ENCODE results near the gene FBXL13. TPM values are rescaled to one million over a fixed set of nuclear protein-coding genes. Genes with fewer than 3 reads are reported as not detected.

FBXL13 gene
- total and polyA plus RNA-seq, 12 donors: 0.61 to 6.8 (median 2.7) TPM

- H3K27ac ChIP-seq: no peak overlapping the region
- no peaks in the 10 kb centered on the region for H3K9me3 ChIP-seq (replicated peaks in 1 of 3)
- H3K36me3 ChIP-seq (replicated peaks in 1 of 2): no peaks in the 10 kb centered on the region
- H3K4me3 ChIP-seq: no peak overlapping the region
- DNase-seq: no peak
- H3K4me1 ChIP-seq (replicated peaks in 1 of 2): no peaks in the 10 kb centered on the region
- 55 to 65% (median 59%) methylated on average over 3 of the region's 3 CpGs for WGBS, 4 donors
- no peak for TF ChIP-seq POLR2A (IDR thresholded peaks at IDR 0.05)
- TF ChIP-seq, protein P1, sequence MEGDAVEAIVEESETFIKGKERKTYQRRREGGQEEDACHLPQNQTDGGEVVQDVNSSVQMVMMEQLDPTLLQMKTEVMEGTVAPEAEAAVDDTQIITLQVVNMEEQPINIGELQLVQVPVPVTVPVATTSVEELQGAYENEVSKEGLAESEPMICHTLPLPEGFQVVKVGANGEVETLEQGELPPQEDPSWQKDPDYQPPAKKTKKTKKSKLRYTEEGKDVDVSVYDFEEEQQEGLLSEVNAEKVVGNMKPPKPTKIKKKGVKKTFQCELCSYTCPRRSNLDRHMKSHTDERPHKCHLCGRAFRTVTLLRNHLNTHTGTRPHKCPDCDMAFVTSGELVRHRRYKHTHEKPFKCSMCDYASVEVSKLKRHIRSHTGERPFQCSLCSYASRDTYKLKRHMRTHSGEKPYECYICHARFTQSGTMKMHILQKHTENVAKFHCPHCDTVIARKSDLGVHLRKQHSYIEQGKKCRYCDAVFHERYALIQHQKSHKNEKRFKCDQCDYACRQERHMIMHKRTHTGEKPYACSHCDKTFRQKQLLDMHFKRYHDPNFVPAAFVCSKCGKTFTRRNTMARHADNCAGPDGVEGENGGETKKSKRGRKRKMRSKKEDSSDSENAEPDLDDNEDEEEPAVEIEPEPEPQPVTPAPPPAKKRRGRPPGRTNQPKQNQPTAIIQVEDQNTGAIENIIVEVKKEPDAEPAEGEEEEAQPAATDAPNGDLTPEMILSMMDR (IDR thresholded peaks at IDR 0.05): no peak
- intact Hi-C loops (cut with DNase I): no loop called here
- H3K27me3 ChIP-seq: no peaks in the 10 kb centered on the region
Measured at GRCh38 chr7:102860351-102860811, 214.2 kb downstream of the FBXL13 start.

- no peak for TF ChIP-seq POLR2A (IDR thresholded peaks at IDR 0.05)
- TF ChIP-seq, protein P1 (IDR thresholded peaks at IDR 0.05): no peak
- no peak for DNase-seq
- no peaks in the 10 kb centered on the region for H3K27me3 ChIP-seq
- H3K27ac ChIP-seq: no peak overlapping the region
- H3K4me1 ChIP-seq (replicated peaks in 1 of 2): no peaks in the 10 kb centered on the region
- no peaks in the 10 kb centered on the region for H3K9me3 ChIP-seq (replicated peaks in 1 of 3)
- H3K36me3 ChIP-seq (replicated peaks in 1 of 2): no peaks in the 10 kb centered on the region
- WGBS, 4 donors: 88 to 94% (median 91%) methylated on average over 3 of the region's 3 CpGs
- intact Hi-C loops (cut with DNase I): no loop called here
- no peak overlapping the region for H3K4me3 ChIP-seq
Measured at GRCh38 chr7:102859799-102860125, 214.8 kb downstream of the FBXL13 start.

DNA sequence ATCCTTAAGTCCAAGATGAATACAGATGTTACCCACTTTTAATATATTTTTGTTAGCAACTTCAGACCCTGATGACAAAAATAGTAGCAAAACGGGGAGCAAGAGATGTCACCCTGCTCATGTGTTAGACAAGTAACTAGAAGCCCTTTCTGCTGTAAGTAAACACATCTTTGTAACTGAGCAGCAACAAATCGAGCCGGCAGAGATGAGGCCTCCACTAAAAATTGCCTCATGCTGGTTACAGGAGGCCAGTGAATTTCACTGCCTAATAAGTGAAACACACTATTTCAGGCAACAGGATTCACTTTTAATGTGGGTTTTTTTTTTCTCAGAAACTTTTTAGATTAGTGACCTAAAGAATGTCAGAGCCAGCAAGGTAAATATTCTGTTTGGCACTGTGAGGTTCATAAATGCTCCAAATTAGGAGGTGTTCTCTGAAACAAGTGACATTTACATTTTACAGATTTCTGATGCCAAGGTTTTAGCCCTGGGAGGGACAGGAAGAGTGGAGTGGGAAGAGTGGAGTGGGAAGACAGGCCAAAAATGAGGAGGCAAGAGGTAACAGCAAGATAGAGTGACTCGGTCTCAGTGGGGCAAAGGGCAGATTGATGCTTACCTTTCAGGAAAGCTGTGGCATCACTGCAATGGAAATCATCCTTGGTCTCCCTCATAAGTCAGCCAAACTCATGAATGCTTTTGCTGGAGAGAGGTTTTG is 215.4 kb downstream of the FBXL13 start:
- Histone ChIP-seq H3K27me3 (no peaks in the 10 kb centered on the region), H3K9me3 (replicated peaks in 1 of 3) (no peaks in the 10 kb centered on the region), H3K27ac (no peak overlapping the region), H3K4me1 (replicated peaks in 1 of 2) (no peaks in the 10 kb centered on the region), H3K36me3 (replicated peaks in 1 of 2) (no peaks in the 10 kb centered on the region), H3K4me3 (no peak overlapping the region)
- TF ChIP-seq POLR2A (IDR thresholded peaks at IDR 0.05): no peak
- TF ChIP-seq, protein P1 (IDR thresholded peaks at IDR 0.05): no peak
- WGBS, 4 donors: 59 to 75% (median 66%) methylated on average over 4 of the region's 4 CpGs
- no peak for DNase-seq
- intact Hi-C loops (cut with DNase I): no loop called here

DNA sequence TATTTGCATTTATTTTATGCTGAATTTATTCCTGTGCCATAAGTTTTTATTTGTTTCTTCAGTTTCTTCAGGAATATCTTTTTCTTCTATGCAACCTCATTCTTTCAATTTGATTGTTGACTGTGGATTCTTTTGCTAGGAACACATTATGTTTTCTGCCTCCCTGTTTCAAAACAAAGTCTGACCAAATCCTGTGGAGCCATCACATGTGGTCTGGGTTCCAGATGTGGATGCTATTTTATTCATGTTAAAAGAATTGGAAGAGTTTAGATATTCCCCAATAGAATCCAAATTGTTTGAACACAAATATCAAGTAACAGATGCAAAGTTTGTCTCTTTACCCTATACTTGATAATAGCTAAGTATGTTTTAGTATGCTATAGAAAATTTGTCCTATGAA is 218.6 kb downstream of the FBXL13 start:
- Histone ChIP-seq H3K4me3 (no peak overlapping the region), H3K27ac (no peak overlapping the region), H3K27me3 (no peaks in the 10 kb centered on the region), H3K36me3 (replicated peaks in 1 of 2) (no peaks in the 10 kb centered on the region), H3K4me1 (replicated peaks in 1 of 2) (no peaks in the 10 kb centered on the region), H3K9me3 (replicated peaks in 1 of 3) (no peaks in the 10 kb centered on the region)
- intact Hi-C loops (cut with DNase I): no loop called here
- no peak for DNase-seq
- TF ChIP-seq, protein P1 (IDR thresholded peaks at IDR 0.05): no peak
- TF ChIP-seq POLR2A (IDR thresholded peaks at IDR 0.05): no peak
